GM18511 (cell line): ENCODE results near the gene FARSB.

Experiments used
- ATAC-seq: cut with Tn5 transposase; IDR thresholded peaks from one replicate; pipeline ENCODE4 v1.9.1; 2021; ENCODE audit warnings: mild to moderate bottlenecking, moderate library complexity; ENCODE audit not compliant: unreplicated experiment

FARSB gene

GRCh38 chr2:222668494-222669154 is 12.7 kb upstream of the FARSB start:
- no peak for ATAC-seq

- no peak for ATAC-seq
Observed at GRCh38 chr2:222663479-222663878, 7.6 kb upstream of the FARSB start.

GRCh38 chr2:222656526-222657446 is 894 bp upstream of the FARSB start:
- peak; percentile 39 for ATAC-seq

- ATAC-seq, result no peak
Observed at GRCh38 chr2:222653280-222653679, 2.6 kb downstream of the FARSB start.

DNA sequence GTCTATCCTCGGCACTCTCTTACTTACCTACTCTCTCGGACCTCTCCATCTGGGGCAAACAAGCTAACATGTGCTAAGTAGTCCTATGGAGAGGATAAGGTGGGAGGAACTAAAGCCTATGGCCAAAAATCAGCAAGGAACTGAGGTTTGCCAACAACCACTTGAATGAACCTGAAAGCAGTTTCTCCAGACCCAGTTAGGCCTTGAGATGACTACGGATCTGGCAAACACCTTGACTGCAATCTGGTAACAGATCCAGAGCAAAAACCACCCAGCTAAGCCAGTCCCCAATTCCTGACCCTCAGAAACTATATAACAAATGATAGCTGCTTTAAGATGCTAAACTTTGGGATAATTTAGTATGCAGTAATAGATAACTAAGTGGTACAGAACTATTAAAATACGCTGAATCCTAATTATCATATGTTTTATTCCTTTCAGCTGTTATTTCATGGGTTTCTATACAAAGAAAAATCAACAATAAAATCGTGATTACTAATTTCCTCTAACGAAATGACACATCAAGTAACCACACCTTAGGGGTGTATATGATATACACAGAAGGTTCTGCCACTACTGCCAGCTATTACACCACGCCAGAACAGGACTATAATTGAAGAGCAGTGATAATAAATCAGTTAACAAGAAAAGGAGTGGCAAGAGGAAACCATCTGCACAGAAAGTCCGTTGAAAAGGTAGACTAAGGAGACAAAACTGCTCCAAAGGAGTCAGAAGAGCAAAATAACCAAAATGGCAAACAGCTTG is 3.2 kb downstream of the FARSB start:
- ATAC-seq, result no peak

- no peak for ATAC-seq
Observed at GRCh38 chr2:222651718-222652418, 4.0 kb downstream of the FARSB start.

DNA sequence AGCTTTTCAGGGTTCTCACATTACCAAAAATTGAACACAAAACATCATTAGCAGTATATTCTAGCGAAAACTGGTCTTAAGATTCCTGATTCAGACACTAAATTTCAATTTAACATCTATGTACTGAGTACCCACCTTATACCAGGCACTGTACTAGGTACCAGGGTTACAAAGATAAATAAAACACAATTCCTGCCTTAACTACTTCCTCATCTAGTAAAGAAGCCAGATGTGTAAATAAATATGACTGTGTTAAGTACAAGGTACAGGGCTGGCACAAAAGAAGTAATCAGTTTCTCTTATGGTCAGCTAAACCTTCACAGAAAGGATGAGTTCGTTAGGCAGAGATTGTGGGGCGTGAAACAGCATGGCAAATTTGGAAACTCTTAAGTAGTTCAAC is 6.1 kb downstream of the FARSB start:
- ATAC-seq, result no peak

DNA sequence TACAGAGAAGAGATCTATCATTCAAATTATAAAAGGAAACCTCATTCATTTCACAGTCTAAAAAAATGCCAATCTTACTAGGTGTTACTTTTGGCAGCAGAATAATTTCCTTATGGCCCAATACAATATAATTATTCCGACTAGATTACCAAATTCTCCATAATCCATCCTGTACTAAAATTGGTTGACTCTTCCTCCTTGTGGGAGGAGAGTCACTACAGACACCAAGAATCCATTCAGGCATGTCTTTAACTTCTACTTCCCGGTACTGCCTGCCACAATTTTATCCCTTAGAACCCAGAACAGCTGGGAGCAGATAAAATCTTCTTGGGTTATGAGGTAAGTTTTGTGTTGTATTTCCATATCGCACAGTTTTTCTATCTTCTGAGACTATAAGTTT is 9.9 kb downstream of the FARSB start:
- no peak for ATAC-seq

- ATAC-seq, result no peak
Observed at GRCh38 chr2:222643134-222643533, 12.8 kb downstream of the FARSB start.

DNA sequence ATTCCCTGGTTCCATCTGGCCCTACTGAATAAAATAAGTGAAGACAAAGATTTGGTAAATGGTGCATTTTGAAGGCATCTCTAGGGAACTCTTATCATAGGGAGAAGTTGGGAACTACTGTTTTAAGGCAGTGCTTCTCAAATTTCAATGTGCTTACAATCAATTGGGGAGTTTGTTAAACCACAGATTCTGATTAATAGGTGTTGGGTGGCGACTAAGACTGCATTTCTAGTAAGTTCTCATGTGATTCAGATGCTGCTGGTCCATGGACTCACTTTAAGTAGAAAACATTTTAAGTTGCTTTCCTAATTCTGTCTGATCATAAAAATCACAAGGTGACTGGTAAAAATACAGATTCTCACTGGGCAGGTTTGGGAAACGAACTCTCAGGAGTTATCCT is 14.6 kb downstream of the FARSB start:
- no peak for ATAC-seq

DNA sequence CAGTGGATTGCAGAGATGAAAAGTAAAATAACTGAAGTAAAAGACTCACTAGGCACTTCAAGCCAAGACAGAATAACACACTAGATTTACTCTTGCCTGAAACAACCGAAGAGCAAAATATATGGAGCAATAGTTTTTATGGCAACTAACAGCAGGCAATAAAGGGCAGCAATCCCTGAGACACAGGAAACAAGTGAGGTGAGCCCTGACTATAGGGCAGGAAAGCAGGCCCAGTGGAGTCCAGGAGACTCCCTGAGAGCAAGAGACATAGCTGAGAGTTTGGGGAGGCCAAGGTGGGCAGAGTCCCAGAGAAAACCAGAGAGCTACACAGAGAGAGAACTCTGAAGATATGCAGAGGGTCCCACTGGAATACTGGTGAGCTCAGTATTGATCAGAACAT is 18.8 kb downstream of the FARSB start:
- no peak for ATAC-seq

DNA sequence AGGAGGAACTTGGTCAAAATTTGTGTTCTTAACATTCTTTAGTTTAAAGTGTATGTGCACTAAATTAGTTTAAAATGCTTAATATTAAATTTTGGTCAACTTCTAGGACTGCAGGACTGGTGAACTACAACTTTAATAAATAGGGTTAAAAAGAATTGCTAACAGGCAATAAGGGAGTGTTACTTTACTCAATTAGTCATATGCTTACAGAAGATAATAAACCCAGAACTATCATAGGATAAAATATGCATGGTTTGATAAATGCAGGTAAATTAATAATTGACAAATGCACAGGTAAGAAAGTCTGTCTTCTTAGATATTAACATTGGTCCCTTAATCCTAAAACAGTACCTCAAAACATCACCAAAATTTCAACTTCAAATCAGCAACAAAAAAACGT is 20.6 kb downstream of the FARSB start:
- no peak for ATAC-seq

DNA sequence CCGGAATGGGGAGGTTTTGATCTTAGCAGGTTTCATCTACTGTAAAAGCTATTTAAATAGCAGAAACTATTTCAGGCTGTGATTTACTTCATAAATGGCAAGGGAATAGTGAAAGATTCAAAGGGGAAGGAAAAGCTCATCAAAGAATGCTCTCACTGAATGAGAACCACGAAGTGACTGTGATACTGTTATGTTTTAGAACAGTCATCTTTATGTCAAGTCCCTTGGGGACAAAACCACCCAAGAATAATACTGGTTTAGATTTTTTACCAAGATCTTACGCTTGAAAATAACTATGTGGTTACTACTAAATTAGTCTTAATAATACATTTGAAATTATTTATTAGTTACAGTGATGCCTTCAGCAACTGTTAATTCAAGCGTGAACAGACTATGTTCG is 28.1 kb downstream of the FARSB start:
- ATAC-seq, result no peak

DNA sequence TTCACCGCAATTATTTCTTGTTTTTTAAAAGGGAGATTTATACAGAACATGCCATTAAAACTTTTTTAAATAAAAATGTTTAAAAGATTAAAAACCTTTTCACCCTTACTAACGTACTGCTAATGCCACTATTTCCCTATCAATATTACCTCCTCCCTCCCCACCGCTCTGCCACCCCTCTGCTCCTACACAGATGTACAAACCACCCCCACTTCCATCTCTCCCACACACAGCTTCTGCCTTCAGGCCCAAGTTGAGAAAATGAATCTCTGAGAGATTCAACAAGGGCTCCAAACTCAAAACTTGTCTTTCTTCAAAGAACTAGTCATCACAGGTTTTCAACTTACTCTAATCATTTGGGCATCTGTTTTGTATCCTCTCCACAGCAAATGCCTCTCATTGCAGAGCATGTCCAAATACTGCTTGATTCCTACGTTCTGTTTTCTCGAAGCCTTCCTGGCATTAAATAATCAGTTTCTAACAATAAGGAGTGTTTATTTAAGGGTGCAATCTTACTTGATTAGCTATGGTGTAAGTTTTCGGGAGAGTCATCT is 32.1 kb downstream of the FARSB start:
- no peak for ATAC-seq

DNA sequence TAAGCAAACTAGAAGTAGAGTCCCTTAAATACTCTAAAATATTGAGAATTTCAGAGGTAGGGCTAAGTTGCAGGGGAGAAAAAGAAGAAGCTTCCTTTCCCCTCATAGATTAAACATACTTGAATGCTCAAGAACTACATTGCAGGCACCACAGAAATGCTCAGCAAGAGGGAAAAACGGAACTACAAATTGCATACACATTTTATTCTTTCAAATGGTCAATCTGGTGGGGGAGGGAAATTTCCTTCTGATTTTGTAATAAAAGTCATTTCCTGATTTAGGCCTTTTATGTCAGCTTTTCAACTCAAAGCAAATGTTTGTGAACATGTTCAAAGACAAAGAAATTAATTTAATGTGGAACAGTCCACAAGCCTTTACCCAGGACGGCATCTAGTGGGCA is 33.0 kb downstream of the FARSB start:
- no peak for ATAC-seq

- no peak for ATAC-seq
Observed at GRCh38 chr2:222621893-222622292, 34.0 kb downstream of the FARSB start.

- no peak for ATAC-seq
Observed at GRCh38 chr2:222615320-222615719, 40.6 kb downstream of the FARSB start.

- ATAC-seq, result peak; percentile 91
Observed at GRCh38 chr2:222613715-222614331, 42.1 kb downstream of the FARSB start.

- no peak for ATAC-seq
Observed at GRCh38 chr2:222611684-222612083, 44.2 kb downstream of the FARSB start.

GRCh38 chr2:222610746-222611145 is 45.1 kb downstream of the FARSB start:
- ATAC-seq, result no peak
